BJ (cell line): ENCODE results near the gene H6PD. TPM values are rescaled to one million over a fixed set of nuclear protein-coding genes. Genes with fewer than 3 reads are reported as not detected.

Experiments
- CTCF ChIA-PET: fragments of 350-600 bp; formaldehyde crosslinking; extraction: SDS; loops from one replicate; lab custom pipeline; 2021; ENCODE audit warnings: antibody characterized with exemption, inconsistent platforms; lab: Yijun Ruan, JAX
- POLR2A ChIA-PET: fragments of 300-600 bp; sonication (Branson Sonifier 250); formaldehyde crosslinking; extraction: SDS; loops from one replicate; lab custom pipeline; 2021; ENCODE audit warnings: antibody characterized with exemption; lab: Charles Lee
- DNase-seq: peaks from one replicate; pipeline ENCODE4 v3.0.0-alpha.2; 2011; ENCODE audit warnings: low read depth
- H3K27me3 ChIP-seq: 2 replicates; pipeline ENCODE4 v1.6.0; 2011; ENCODE audit warnings: low read length; ENCODE audit not compliant: control insufficient read depth, insufficient read depth
- H3K36me3 ChIP-seq: 2 replicates; pipeline ENCODE4 v1.5.1; 2011; ENCODE audit warnings: low read length; ENCODE audit not compliant: control insufficient read depth, insufficient read depth
- H3K4me3 ChIP-seq: 2 replicates; pipeline ENCODE4 v1.5.1; 2011; ENCODE audit warnings: low read depth, mild to moderate bottlenecking, control low read depth, low read length
- CTCF ChIP-seq: IDR thresholded peaks from 2 replicates; pipeline ENCODE4 v1.5.1; 2011; ENCODE audit warnings: low read depth, mild to moderate bottlenecking, control low read depth, inconsistent platforms, low read length, moderate library complexity; ENCODE audit not compliant: insufficient read depth
- polyA plus RNA-seq: library from polyadenylated mRNA; depleted of rRNA; stranded (reverse); fragments of >200 nt; gene quantifications from 2 replicates; pipeline ENCODE4 v1.2.3, GENCODE V29; 2011

The H6PD gene
- polyA plus RNA-seq, 1 experiment: 16.6 TPM

GRCh38 chr1:9265037-9265436 lies 30.5 kb downstream of the H6PD start:
- Histone ChIP-seq H3K27me3 (no peaks in the 10 kb centered on the region), H3K36me3 (peaks cover 17% of the 10 kb centered on the region), H3K4me3 (no peak overlapping the region)
- no peak for DNase-seq
- CTCF ChIA-PET: interaction anchor here (0.6 to 3.5 kb wide), 5 partner anchors 10 to 226 kb away, joined by 3 to 19 read pairs (median 13); no protein-coding TSS in a partner anchor
- no peak for TF ChIP-seq CTCF
- POLR2A ChIA-PET: no interaction called here

- TF ChIP-seq CTCF: no peak
- ChIA-PET CTCF (interaction anchor here (0.8 to 3.5 kb wide), 6 partner anchors 7 to 225 kb away, joined by 3 to 22 read pairs (median 14); no protein-coding TSS in a partner anchor), POLR2A (no interaction called here)
- H3K27me3 ChIP-seq: no peaks in the 10 kb centered on the region
- peaks cover 17% of the 10 kb centered on the region for H3K36me3 ChIP-seq
- no peak for DNase-seq
- no peak overlapping the region for H3K4me3 ChIP-seq
Measured at GRCh38 chr1:9265968-9266367, 31.4 kb downstream of the H6PD start.

- Histone ChIP-seq H3K4me3 (no peak overlapping the region), H3K27me3 (no peaks in the 10 kb centered on the region), H3K36me3 (peaks cover 14% of the 10 kb centered on the region)
- POLR2A ChIA-PET: no interaction called here
- CTCF ChIA-PET: interaction anchor here (0.6 to 4.7 kb wide), 32 partner anchors 10 to 312 kb away, joined by 3 to 86 read pairs (median 6); no protein-coding TSS in a partner anchor
- no peak for DNase-seq
- TF ChIP-seq CTCF: no peak
Measured at GRCh38 chr1:9267352-9267686, 32.7 kb downstream of the H6PD start.

- DNase-seq: no peak
- H3K27me3 ChIP-seq: no peaks in the 10 kb centered on the region
- ChIA-PET CTCF (interaction anchor here (0.6 to 4.7 kb wide), 16 partner anchors 9 to 224 kb away, joined by 3 to 86 read pairs (median 7); no protein-coding TSS in a partner anchor), POLR2A (no interaction called here)
- peaks cover 13% of the 10 kb centered on the region for H3K36me3 ChIP-seq
- TF ChIP-seq CTCF: no peak
- H3K4me3 ChIP-seq: no peak overlapping the region
Measured at GRCh38 chr1:9267827-9268581, 33.4 kb downstream of the H6PD start.

- H3K36me3 ChIP-seq: peaks cover 10% of the 10 kb centered on the region
- DNase-seq: no peak
- no peaks in the 10 kb centered on the region for H3K27me3 ChIP-seq
- H3K4me3 ChIP-seq: no peak overlapping the region
- ChIA-PET CTCF (interaction anchor here (1.3 to 4.7 kb wide), 4 partner anchors 14 to 223 kb away, joined by 6 to 86 read pairs (median 36); no protein-coding TSS in a partner anchor), POLR2A (no interaction called here)
- TF ChIP-seq CTCF: no peak
Measured at GRCh38 chr1:9269078-9269501, 34.5 kb downstream of the H6PD start.
